Measurements from ENCODE around the gene CCNY. TPM values are rescaled to one million over a fixed set of nuclear protein-coding genes. Genes with fewer than 3 reads are reported as not detected.

The CCNY gene
- polyA plus RNA-seq, 2 of the 4 experiments (the other 2 are of a cell fraction): 28.1 to 55.5 TPM

GRCh38 chr10:35558276-35558675 is 222.0 kb downstream of the CCNY start:
- TF ChIP-seq FOSB (CRISPR knock-in tag; IDR thresholded peaks at IDR 0.05) (no peak), RFX5 (IDR thresholded peaks at IDR 0.05) (no peak), GATA3 (IDR thresholded peaks at IDR 0.05; ENCODE audit: borderline replicate concordance) (no peak), TFCP2L1 (CRISPR knock-in tag; IDR thresholded peaks at IDR 0.05) (no peak)
- Histone ChIP-seq H3K4me3 (no peak overlapping the region), H3K4me1 (peaks cover 10% of the 10 kb centered on the region; the same call in 2 of the 3 replicates), H3K4me2 (no peak overlapping the region), H3K27ac (no peak overlapping the region), H3K9me3 (no peaks in the 10 kb centered on the region)
- ATAC-seq (no peak), FAIRE-seq (no peak), DNase-seq (ENCODE audit: low read depth in 1 of 2, low spot score in 1 of 2) (no peak)
- ChIA-PET CTCF (no interaction called here), POLR2A (no interaction called here)
- WGBS (ENCODE audit: missing lambda C conversion rate): 89% methylated on average over 1 of the region's 1 CpG

GRCh38 chr10:35559416-35559815 is 223.1 kb downstream of the CCNY start:
- no peak overlapping the region for H3K27ac ChIP-seq
- ATAC-seq: no peak
- POLR2A ChIA-PET: no interaction called here
- H3K4me3 ChIP-seq: no peak overlapping the region
- DNase-seq (ENCODE audit: low read depth in 1 of 2, low spot score in 1 of 2): no peak
- no peaks in the 10 kb centered on the region for H3K9me3 ChIP-seq
- TF ChIP-seq HOXB5 (CRISPR knock-in tag; IDR thresholded peaks at IDR 0.05): no peak
- TF ChIP-seq ATOH8 (CRISPR knock-in tag; IDR thresholded peaks at IDR 0.05; ENCODE audit: low read depth): no peak
- no peak for TF ChIP-seq MYC (IDR thresholded peaks at IDR 0.05; ENCODE audit: borderline replicate concordance, low read length)
- no peak for TF ChIP-seq PHF8 (IDR thresholded peaks at IDR 0.05; ENCODE audit: borderline replicate concordance, low read depth)
- TF ChIP-seq RARB (CRISPR knock-in tag; IDR thresholded peaks at IDR 0.05): no peak
- TF ChIP-seq EP300 (IDR thresholded peaks at IDR 0.05): no peak
- TF ChIP-seq JUNB (IDR thresholded peaks at IDR 0.05): no peak
- TF ChIP-seq FOSL2 (IDR thresholded peaks at IDR 0.05): no peak
- no peak for TF ChIP-seq FOSL2 (CRISPR knock-in tag; IDR thresholded peaks at IDR 0.05)
- TF ChIP-seq ZNF302 (CRISPR knock-in tag; IDR thresholded peaks at IDR 0.05): no peak
- TF ChIP-seq HES2 (IDR thresholded peaks at IDR 0.05): no peak
- TF ChIP-seq RNF2 (IDR thresholded peaks at IDR 0.05; ENCODE audit: borderline replicate concordance, low read depth): no peak
- TF ChIP-seq FOSB (CRISPR knock-in tag; IDR thresholded peaks at IDR 0.05): no peak
- TF ChIP-seq USF2 (IDR thresholded peaks at IDR 0.05): no peak
- no peak for TF ChIP-seq CBX8 (IDR thresholded peaks at IDR 0.05)
- no peak for TF ChIP-seq BHLHE40 (IDR thresholded peaks at IDR 0.05; ENCODE audit: low read depth, low read length)
- no peak for FAIRE-seq
- H3K4me2 ChIP-seq: no peak overlapping the region
- peaks cover 9% of the 10 kb centered on the region; the same call in 2 of the 3 replicates for H3K4me1 ChIP-seq
- CTCF ChIA-PET: no interaction called here
- WGBS (ENCODE audit: missing lambda C conversion rate): 92% methylated on average over 5 of the region's 5 CpGs

DNA sequence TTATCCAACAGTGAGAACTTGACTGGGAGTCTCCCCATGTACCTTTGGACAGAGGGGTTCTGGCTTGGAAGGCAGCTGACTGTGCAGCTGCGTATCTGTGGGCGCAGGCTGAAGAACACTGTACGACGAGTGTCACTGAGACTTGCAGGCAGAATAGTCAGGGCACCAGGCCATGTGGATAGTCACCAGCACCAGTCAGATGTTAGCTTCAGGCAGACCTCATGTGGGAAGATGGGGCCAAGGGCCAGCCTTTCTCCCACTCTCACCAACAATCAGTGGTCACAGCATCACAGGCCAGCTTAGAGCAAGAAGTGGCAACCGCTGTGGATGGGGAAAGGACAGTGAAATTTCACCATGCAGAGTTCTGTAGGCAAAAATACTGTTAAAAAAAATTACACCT is 225.4 kb downstream of the CCNY start:
- DNase-seq (ENCODE audit: low read depth in 1 of 2, low spot score in 1 of 2) (no peak), FAIRE-seq (no peak), ATAC-seq (no peak)
- POLR2A ChIA-PET: no interaction called here
- no peak overlapping the region for H3K4me2 ChIP-seq
- no peak overlapping the region for H3K4me3 ChIP-seq
- H3K4me1 ChIP-seq: no peaks in the 10 kb centered on the region
- no peaks in the 10 kb centered on the region for H3K9me3 ChIP-seq
- WGBS (ENCODE audit: missing lambda C conversion rate): 100% methylated on average over 1 of the region's 5 CpGs
- H3K27ac ChIP-seq: no peak overlapping the region
- CTCF ChIA-PET: interaction anchor here (1.5 to 3.3 kb wide), 5 partner anchors 8 to 268 kb away, joined by 3 to 24 read pairs (median 9); no protein-coding TSS in a partner anchor
- no peak for TF ChIP-seq JUN (IDR thresholded peaks at IDR 0.05)
- no peak for TF ChIP-seq CTCF (IDR thresholded peaks at IDR 0.05)
- TF ChIP-seq CEBPB (IDR thresholded peaks at IDR 0.05): no peak
- TF ChIP-seq E2F6 (IDR thresholded peaks at IDR 0.05; ENCODE audit: borderline replicate concordance, low read depth): no peak
- TF ChIP-seq HOXA7 (CRISPR knock-in tag; IDR thresholded peaks at IDR 0.05): no peak
- TF ChIP-seq KDM1A (IDR thresholded peaks at IDR 0.05; ENCODE audit: low read depth): no peak
- TF ChIP-seq CBX2 (IDR thresholded peaks at IDR 0.05; ENCODE audit: borderline replicate concordance, low read depth): no peak
- no peak for TF ChIP-seq FOXS1 (CRISPR knock-in tag; IDR thresholded peaks at IDR 0.05)
